IgD-negative memory B cell (primary cell): Measurements from ENCODE around the gene SCOC. TPM values are rescaled to one million over a fixed set of nuclear protein-coding genes. Genes with fewer than 3 reads are reported as not detected.

Source experiments
- H3K27ac Mint-ChIP-seq, 3 donors: one replicate each; pipeline ENCODE4 v1.8.0; 2020 to 2022; ENCODE audit warnings: mild to moderate bottlenecking in 3 of 3, mixed read lengths in 3 of 3, moderate library complexity in 1 of 3
- H3K27me3 Mint-ChIP-seq: one replicate; pipeline ENCODE4 v1.8.0; 2021; ENCODE audit warnings: mixed read lengths
- H3K36me3 Mint-ChIP-seq: one replicate; pipeline ENCODE4 v1.8.0; 2020; ENCODE audit warnings: mild to moderate bottlenecking, mixed read lengths
- H3K4me1 Mint-ChIP-seq, 3 donors: one replicate each; pipeline ENCODE4 v1.8.0; 2020 to 2022; ENCODE audit warnings: mixed read lengths in 3 of 3, mild to moderate bottlenecking in 1 of 3
- H3K4me3 Mint-ChIP-seq, 4 donors: one replicate each; pipeline ENCODE4 v1.8.0; 2020 to 2022; ENCODE audit warnings: mild to moderate bottlenecking in 4 of 4, mixed read lengths in 4 of 4, moderate library complexity in 3 of 4
- H3K9me3 Mint-ChIP-seq, 3 donors: one replicate each; pipeline ENCODE4 v1.8.0; 2020 to 2021; ENCODE audit warnings: mixed read lengths in 3 of 3, mild to moderate bottlenecking in 1 of 3
- polyA plus RNA-seq: library from polyadenylated mRNA; unstranded; fragments of 300-500 nt; fragmentation: Illumina TruSeq; gene quantifications from one replicate; pipeline ENCODE4 v1.2.3, GENCODE V29; 2021

Gene SCOC
- 31.3 TPM for polyA plus RNA-seq

DNA sequence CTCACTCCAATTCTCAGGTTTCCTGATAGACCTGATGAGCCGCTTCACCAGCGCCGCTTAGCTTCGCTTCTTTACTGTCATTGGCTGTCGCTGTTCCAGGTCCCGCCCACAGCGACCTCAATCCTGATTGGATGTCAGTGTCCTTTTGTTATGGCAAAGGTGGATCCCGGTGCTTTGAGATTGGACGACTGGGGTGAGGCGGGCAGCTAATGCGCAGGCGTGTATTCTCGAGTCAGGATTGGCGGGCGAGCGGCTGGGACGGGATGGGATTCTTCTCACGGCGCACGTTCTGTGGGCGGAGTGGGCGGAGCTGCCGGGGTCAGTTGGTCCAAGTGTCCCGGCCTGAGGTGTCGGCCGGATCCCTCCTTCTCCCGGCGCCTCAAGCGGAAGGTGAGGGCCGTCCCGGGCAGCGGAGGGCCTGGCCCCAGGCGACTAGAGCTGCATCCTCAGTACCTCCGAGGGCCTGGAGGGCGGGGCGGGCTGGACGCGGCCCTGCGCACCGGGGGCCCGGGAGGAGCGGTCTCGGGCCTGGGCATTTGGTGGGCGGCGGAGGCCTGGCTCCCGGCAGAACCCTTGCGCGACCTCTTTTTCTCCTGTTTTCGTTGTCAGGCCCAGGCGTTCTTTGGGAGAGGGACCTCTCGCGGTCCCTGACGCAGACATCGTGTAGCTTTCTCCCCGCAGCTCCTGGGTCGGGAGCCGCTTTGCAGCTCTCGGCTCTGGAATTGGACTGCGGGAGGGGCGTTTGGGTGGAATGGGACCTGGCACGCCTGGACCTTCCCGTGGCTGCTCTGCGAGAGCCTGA, at the start of gene SCOC:
Gene SCOC, plus strand, starts transcription at position 319 of the 802 bp plus-strand sequence. CDS start 5,525 bp downstream, outside the sequence.
- Mint-ChIP-seq H3K27me3 (no peaks in the 10 kb centered on the region), H3K27ac (peak within 1 kb of the TSS; percentile 7 to 43 (median 36)), H3K4me3 (no peak within 1 kb of the TSS), H3K36me3 (peaks cover 3% of the 10 kb centered on the region), H3K4me1 (peaks cover 9 to 25% (median 15%) of the 10 kb centered on the region in 3 donors), H3K9me3 (no peaks in the 10 kb centered on the region)

DNA sequence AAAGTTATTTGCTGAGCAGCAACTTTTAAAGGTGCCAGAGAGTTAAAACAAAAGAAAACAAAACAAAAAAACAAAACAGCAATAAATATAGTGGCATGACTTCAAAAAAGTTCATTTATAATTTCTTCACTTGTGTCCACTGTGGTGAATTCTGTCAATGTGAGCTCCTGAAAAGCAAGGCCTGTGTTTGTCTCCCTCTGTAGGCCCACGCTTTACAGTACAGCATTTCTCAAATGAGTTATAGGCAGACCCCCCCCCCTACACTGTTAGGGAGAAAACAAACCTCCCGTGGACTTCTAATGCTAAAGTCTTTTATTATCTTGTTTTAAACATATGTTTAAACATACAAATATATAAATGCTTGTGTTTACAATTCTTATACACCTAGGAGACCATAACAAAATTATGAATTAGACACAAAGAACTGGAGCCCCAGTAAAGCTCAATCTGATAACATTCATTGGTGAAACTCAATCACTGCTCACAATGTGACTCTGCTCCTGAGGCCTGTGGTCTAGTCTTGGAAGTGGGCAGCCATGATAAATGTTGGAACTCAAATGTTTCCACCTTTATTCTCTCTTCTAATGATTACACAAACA, 47.0 kb upstream of the SCOC start:
- Mint-ChIP-seq H3K36me3 (no peaks in the 10 kb centered on the region), H3K27me3 (peaks cover 6% of the 10 kb centered on the region), H3K4me3 (no peak overlapping the region), H3K9me3 (peaks cover 0 to 8% (median 3%) of the 10 kb centered on the region in 3 donors), H3K27ac (no peak overlapping the region), H3K4me1 (peaks cover 4 to 5% (median 5%) of the 10 kb centered on the region in 3 donors)

DNA sequence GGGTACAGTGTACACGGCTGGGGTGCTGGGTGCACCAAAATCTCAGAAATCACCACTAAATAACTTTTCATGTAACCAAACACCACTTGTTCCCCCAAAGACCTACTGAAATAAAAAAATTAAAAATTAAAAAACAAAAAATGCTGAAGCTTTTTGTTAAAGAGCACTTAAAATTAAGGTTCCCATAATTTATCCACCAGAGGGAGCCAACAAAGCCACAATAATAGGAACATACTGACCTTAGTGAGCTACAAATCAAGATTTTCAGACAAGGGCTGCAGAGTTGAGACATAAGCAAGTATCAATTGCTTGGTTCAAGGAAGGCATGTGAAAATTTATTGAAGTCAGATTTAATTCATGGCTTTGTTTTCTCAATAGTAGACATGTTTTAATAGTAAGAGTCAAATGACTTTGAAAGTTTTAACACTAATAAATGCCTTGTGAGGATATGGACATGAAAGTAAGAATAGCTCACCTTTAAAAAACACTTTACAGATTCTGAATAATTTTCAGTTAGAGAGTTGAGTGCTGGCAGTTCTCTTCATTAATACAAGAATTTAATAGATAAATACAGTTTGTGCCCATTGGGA, 43.0 kb upstream of the SCOC start:
- Mint-ChIP-seq H3K36me3 (no peaks in the 10 kb centered on the region), H3K4me1 (peaks cover 7 to 9% (median 7%) of the 10 kb centered on the region in 3 donors), H3K9me3 (no peaks in the 10 kb centered on the region), H3K4me3 (no peak overlapping the region), H3K27ac (no peak overlapping the region), H3K27me3 (peaks cover 6% of the 10 kb centered on the region)

DNA sequence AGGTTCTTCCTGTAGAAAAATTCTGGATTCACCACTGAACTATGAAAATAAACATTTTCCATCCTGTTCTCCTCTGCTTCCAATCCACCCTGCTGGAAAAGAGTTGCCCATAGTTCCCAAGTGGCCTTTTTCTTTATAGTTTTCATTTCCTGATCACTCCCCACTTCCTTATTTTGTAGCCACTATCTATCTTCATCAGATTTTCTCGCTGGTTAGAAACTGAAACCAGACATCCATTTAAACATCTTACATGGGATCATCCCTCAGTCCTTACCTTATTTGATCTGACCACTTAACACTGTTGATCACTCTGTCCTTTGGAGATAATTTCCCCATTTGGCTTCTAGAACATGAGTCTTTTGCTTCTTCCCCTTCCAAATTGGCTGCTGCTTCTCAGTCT, 42.2 kb upstream of the SCOC start:
- Mint-ChIP-seq H3K36me3 (no peaks in the 10 kb centered on the region), H3K4me1 (peaks cover 7 to 9% (median 7%) of the 10 kb centered on the region in 3 donors), H3K27me3 (peaks cover 5% of the 10 kb centered on the region), H3K9me3 (no peaks in the 10 kb centered on the region), H3K4me3 (peak overlapping the region in 1 of 4 donors; percentile 75), H3K27ac (no peak overlapping the region)

- H3K36me3 Mint-ChIP-seq, result no peaks in the 10 kb centered on the region
- no peaks in the 10 kb centered on the region for H3K9me3 Mint-ChIP-seq
- peaks cover 5% of the 10 kb centered on the region for H3K27me3 Mint-ChIP-seq
- H3K4me1 Mint-ChIP-seq, result peaks cover 7 to 9% (median 7%) of the 10 kb centered on the region in 3 donors
- H3K27ac Mint-ChIP-seq, result no peak overlapping the region
- H3K4me3 Mint-ChIP-seq, result peak overlapping the region in 1 of 4 donors; percentile 75
Observed at GRCh38 chr4:140331876-140332275, 41.6 kb upstream of the SCOC start.

DNA sequence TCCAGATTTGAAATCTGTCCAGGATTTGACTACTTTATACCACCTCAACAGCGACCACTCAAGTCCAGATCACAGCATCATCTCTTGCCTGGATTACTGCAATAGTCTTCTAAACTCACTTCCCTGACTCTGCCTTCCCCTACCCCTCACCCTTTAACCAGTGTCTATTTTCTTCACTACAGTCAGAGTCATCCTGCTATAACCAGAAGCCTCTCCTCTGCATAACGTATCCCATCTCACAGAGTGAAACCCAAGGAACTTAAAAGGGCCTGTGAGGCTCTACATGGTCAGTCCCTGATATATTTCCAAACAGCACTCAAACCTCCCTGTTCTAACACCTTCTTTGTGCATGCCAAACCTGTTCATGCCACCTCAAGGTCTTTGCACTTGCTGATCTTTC, 40.7 kb upstream of the SCOC start:
- peak overlapping the region in 1 of 4 donors; percentile 3 for H3K4me3 Mint-ChIP-seq
- H3K27ac Mint-ChIP-seq, result no peak overlapping the region
- H3K27me3 Mint-ChIP-seq, result peaks cover 5% of the 10 kb centered on the region

GRCh38 chr4:140333523-140333922, 39.9 kb upstream of the SCOC start:
- peaks cover 0 to 1% (median 0%) of the 10 kb centered on the region in 3 donors for H3K9me3 Mint-ChIP-seq
- H3K36me3 Mint-ChIP-seq, result no peaks in the 10 kb centered on the region
- peaks cover 7 to 9% (median 7%) of the 10 kb centered on the region in 3 donors for H3K4me1 Mint-ChIP-seq
- H3K27ac Mint-ChIP-seq, result no peak overlapping the region
- H3K4me3 Mint-ChIP-seq, result no peak overlapping the region
- peaks cover 5% of the 10 kb centered on the region for H3K27me3 Mint-ChIP-seq

More for the DNA sequence above, 40.7 kb upstream of the SCOC start:
- no peaks in the 10 kb centered on the region for H3K36me3 Mint-ChIP-seq
- H3K4me1 Mint-ChIP-seq, result peaks cover 7 to 9% (median 7%) of the 10 kb centered on the region in 3 donors
- H3K9me3 Mint-ChIP-seq, result no peaks in the 10 kb centered on the region

DNA sequence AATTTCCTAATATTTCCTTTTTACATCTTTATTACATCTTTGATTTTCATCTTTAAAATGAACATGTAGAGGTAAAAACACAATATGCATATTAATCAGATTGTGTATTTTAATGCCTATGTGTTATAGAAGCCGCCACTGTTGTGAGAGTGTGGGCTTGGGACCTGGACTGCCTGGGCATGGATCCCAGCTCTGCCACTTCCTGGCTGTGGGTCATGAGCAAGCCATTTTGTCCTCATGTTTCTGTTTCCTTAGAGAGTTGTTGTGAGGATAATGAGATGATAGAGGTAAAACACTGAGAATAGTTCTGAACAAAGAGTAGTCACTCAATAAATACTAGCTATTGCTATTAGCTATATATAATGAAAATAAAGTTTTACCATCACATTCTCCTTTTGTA, 38.4 kb upstream of the SCOC start:
- H3K27me3 Mint-ChIP-seq, result peaks cover 1% of the 10 kb centered on the region
- no peak overlapping the region for H3K27ac Mint-ChIP-seq
- peaks cover 7 to 9% (median 7%) of the 10 kb centered on the region in 3 donors for H3K4me1 Mint-ChIP-seq
- peaks cover 0 to 1% (median 0%) of the 10 kb centered on the region in 3 donors for H3K9me3 Mint-ChIP-seq
- H3K4me3 Mint-ChIP-seq, result no peak overlapping the region
- H3K36me3 Mint-ChIP-seq, result no peaks in the 10 kb centered on the region

- Mint-ChIP-seq H3K27me3 (no peaks in the 10 kb centered on the region), H3K9me3 (peaks cover 0 to 1% (median 0%) of the 10 kb centered on the region in 3 donors), H3K36me3 (no peaks in the 10 kb centered on the region), H3K4me1 (peaks cover 0 to 2% (median under 1%) of the 10 kb centered on the region in 3 donors), H3K27ac (no peak overlapping the region), H3K4me3 (no peak overlapping the region)
Observed at GRCh38 chr4:140336730-140337129, 36.7 kb upstream of the SCOC start.

DNA sequence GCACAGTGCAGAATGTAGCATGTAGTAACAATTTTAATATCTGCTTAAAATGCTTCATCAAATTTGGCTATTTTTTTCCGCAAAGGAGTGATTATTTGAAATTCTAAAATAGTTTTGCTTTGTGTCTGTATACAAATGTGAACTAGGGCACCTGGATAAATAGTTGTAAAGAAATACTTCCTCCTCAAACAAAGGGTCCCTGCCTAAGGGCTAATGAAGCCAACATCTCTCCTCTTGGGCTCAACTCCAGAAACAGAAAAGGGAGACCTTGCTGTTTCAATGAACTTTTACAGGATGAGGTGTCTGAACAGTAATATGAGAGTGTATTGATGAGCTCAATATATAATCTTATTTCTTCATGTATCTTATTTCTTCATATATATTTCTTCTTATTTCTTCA, 30.8 kb upstream of the SCOC start:
- Mint-ChIP-seq H3K4me3 (no peak overlapping the region), H3K27me3 (peaks cover 9% of the 10 kb centered on the region), H3K9me3 (peaks cover 0 to 1% (median 0%) of the 10 kb centered on the region in 3 donors), H3K36me3 (no peaks in the 10 kb centered on the region), H3K27ac (no peak overlapping the region), H3K4me1 (peaks cover 0 to 4% (median 0%) of the 10 kb centered on the region in 3 donors)

DNA sequence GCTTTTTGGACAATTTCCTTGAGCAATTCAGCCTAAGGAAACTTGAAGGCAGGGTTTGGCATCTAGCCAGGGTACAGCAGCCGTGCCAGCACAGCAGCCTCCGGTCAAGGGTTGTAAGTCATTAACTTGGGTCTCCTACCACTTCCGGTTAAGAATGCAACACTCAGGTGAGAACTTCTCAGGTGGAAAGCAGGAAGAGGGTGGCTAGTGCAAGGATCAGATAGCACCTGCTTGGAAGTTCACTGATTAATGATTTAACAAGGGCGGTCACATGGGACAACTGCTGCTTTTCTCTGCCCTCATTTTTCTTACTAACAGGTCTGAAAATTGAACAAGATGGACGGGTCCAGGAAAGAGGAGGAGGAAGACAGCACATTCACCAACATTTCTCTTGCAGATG, 30.1 kb upstream of the SCOC start:
- Mint-ChIP-seq H3K27ac (no peak overlapping the region), H3K9me3 (no peaks in the 10 kb centered on the region), H3K36me3 (no peaks in the 10 kb centered on the region), H3K4me3 (no peak overlapping the region), H3K4me1 (peaks cover 0 to 4% (median 0%) of the 10 kb centered on the region in 3 donors), H3K27me3 (peaks cover 9% of the 10 kb centered on the region)

GRCh38 chr4:140344101-140344500, 29.3 kb upstream of the SCOC start:
- Mint-ChIP-seq H3K9me3 (no peaks in the 10 kb centered on the region), H3K4me1 (peaks cover 0 to 4% (median 0%) of the 10 kb centered on the region in 3 donors), H3K27ac (no peak overlapping the region), H3K36me3 (no peaks in the 10 kb centered on the region), H3K27me3 (peaks cover 9% of the 10 kb centered on the region), H3K4me3 (no peak overlapping the region)

DNA sequence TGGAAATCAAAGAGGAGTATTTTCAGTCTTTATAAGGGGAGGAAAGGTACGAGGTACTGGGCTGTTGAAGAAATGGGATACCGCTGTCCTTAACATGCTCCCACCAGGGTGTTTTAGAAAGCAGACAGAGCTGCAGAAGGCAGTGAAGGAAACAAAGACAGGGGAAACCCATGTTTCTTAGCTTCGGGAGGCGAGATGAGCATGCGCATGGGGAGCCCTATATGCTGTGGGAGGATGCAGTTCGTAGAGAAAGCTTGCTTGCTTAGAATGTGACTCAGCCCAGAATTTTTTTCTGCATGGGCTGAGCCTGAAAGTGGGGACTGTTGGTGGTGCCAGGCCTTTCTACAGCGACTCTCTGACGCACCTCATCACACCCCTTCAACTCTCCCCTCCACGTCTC, 28.8 kb upstream of the SCOC start:
- peaks cover 9% of the 10 kb centered on the region for H3K27me3 Mint-ChIP-seq
- peaks cover 0 to 4% (median 0%) of the 10 kb centered on the region in 3 donors for H3K4me1 Mint-ChIP-seq
- no peaks in the 10 kb centered on the region for H3K36me3 Mint-ChIP-seq
- no peaks in the 10 kb centered on the region for H3K9me3 Mint-ChIP-seq
- peak overlapping the region in 1 of 4 donors; percentile 11 for H3K4me3 Mint-ChIP-seq
- H3K27ac Mint-ChIP-seq, result peak overlapping the region in 1 of 3 donors; percentile 63

- Mint-ChIP-seq H3K36me3 (no peaks in the 10 kb centered on the region), H3K27me3 (peaks cover 10% of the 10 kb centered on the region), H3K4me1 (peaks cover 0 to 4% (median 0%) of the 10 kb centered on the region in 3 donors), H3K9me3 (no peaks in the 10 kb centered on the region), H3K27ac (no peak overlapping the region), H3K4me3 (no peak overlapping the region)
Observed at GRCh38 chr4:140346136-140346535, 27.3 kb upstream of the SCOC start.

DNA sequence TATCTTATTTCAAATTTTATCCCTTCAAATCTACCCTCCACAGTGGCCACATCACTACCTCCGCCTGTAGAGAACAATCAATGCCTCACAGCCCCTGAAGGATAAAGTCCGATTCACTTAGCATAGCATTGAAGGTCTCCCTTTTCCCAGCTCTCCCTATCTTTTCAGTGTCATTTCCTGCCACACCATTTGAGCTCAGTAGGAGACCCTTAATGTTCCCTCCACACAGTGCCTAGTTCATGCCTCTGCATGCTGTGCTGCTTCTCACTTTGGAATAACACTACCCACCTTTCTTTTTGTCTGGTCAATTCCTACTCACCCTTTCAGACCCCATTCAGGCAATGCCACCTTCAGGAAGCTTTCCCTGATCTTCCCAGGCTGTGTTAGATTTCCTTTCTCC, 23.6 kb upstream of the SCOC start:
- Mint-ChIP-seq H3K4me1 (no peaks in the 10 kb centered on the region), H3K27ac (no peak overlapping the region), H3K9me3 (no peaks in the 10 kb centered on the region), H3K36me3 (no peaks in the 10 kb centered on the region), H3K27me3 (peaks cover 5% of the 10 kb centered on the region), H3K4me3 (no peak overlapping the region)
